GM12891 (cell line): ENCODE measurements around the gene MIOX.

Source experiments
- POLR2A ChIP-seq: IDR thresholded peaks from 2 replicates; pipeline ENCODE4 v1.6.1; 2011; ENCODE audit warnings: low read depth, low read length, control low read depth
- POLR2AphosphoS5 ChIP-seq: IDR thresholded peaks from 2 replicates; pipeline ENCODE4 v1.6.1; 2011; ENCODE audit warnings: low read depth, low read length, control low read depth
- POU2F2 ChIP-seq: IDR thresholded peaks from 2 replicates; pipeline ENCODE4 v1.6.1; 2011; ENCODE audit warnings: low read depth, mild to moderate bottlenecking, control low read depth, low read length, moderate library complexity
- TAF1 ChIP-seq: IDR thresholded peaks from 2 replicates; pipeline ENCODE4 v1.6.1; 2011; ENCODE audit warnings: low read depth, low read length, control low read depth

GRCh38 chr22:50522208-50522805 lies 35.6 kb downstream of the MIOX start:
- TF ChIP-seq POLR2A (no peak), POLR2AphosphoS5 (no peak; the same call in 1 of the 2 replicates), TAF1 (no peak), POU2F2 (no peak)
